Measurements from ENCODE around the gene RAB44.

RAB44 gene

DNA sequence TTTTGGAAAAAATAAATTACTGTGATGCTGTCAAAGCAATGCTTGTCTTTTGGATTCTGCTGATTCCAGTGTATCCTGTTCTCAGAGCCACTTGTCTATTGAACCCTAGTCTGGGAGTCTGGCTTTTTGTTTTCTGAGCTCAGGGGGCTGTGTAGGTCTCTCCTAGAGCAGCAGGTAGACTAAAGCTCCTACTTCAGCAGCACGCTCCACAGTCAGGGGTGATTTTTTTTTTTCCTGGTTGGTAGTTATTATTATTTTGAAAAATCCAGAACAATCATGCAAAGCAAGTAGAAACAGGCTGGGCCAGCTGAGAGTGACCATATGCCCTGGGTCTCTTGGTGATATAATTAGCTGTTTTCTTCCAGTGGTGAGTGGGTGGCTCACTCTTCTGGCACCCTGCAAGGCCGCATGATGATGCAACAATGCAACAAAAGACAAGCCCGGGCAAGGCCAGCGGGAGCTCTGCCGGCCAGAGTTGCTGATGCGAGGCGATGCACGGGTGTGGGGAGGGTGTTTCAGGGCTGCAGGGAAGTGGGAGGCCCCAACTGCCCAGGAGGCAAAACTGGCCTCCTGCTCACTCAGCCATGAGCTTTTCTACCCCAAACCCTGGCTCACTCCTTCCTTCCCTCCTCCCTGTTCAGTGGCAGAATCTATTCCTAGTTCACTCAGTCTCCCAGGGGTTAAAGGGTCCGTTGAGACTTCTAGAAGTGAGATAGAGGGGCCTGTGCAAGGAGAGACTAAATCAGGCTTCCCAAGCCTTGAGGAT, 30.6 kb upstream of the RAB44 start:
- peak; percentile 78 for DNase-seq

- no peak for DNase-seq
Observed at GRCh38 chr6:36668591-36668990, 29.0 kb upstream of the RAB44 start.

DNA sequence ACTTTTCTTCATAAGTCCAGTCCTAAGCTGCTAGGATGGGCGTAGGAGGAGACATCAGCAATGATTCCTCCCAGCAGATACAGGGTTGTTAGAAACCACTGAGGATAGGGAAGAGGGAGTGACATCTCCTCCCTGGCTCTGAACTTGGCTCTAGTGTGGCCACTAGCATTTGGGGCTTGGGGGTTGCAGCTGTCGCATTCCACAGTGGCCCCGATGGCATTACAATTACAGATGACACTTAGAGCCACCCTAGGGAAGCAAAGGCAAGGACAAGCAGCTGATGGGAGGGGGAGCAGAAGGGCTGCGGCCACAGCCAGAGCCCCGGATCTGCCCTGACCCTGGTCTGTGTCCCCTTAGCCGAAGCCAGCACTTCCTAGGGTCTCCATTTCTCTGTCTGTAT, 28.6 kb upstream of the RAB44 start:
- no peak for DNase-seq

DNA sequence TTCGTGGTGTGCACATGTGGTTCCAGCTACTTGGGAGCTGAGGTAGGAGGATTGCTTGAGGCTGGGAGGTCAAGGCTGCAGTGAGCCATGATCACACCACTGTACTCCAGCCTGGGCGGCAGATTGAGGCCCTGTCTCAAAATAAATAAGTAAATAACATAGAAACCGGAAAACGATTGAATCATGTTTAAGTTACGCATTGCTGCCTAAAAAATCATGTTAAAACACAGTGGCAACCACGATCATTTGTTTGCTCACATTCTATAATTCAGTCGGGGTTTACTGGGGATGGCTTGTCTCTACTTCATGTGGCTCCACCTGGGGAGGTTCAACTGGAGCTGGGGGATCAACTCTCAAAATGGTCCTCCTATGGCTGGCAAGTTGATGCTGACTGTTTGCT, 27.4 kb upstream of the RAB44 start:
- no peak for DNase-seq

- DNase-seq: no peak
Observed at GRCh38 chr6:36671687-36672375, 25.8 kb upstream of the RAB44 start.

DNA sequence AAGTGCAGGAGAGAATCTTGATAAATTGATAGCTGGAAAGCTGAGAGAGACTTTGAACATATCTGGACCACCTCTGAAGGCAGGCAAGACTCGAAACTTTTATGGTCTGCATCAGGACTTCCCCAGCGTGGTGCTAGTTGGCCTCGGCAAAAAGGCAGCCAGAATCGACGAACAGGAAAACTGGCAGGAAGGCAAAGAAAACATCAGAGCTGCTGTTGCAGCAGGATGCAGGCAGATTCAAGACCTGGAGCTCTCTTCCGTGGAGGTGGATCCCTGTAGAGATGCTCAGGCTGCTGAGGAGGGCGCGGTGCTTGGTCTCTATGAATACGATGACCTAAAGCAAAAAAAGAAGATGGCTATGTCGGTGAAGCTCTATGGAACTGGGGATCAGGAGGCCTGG, 23.7 kb upstream of the RAB44 start:
- no peak for DNase-seq

DNA sequence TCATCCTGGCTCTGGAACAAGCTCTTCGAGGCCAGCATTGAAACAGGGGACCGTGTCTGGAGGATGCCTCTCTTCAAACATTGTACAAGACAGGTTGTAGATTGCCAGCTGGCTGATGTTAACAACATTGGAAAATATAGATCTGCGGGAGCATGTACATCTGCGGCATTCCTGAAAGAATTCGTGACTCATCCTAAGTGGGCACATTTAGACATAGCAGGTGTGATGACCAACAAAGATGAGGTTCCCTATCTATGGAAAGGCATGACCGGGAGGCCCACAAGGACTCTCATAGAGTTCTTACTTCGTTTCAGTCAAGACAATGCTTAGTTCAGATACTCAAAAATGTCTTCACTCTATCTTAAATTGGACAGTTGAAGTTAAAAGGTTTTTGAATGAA, 22.7 kb upstream of the RAB44 start:
- DNase-seq: no peak

DNA sequence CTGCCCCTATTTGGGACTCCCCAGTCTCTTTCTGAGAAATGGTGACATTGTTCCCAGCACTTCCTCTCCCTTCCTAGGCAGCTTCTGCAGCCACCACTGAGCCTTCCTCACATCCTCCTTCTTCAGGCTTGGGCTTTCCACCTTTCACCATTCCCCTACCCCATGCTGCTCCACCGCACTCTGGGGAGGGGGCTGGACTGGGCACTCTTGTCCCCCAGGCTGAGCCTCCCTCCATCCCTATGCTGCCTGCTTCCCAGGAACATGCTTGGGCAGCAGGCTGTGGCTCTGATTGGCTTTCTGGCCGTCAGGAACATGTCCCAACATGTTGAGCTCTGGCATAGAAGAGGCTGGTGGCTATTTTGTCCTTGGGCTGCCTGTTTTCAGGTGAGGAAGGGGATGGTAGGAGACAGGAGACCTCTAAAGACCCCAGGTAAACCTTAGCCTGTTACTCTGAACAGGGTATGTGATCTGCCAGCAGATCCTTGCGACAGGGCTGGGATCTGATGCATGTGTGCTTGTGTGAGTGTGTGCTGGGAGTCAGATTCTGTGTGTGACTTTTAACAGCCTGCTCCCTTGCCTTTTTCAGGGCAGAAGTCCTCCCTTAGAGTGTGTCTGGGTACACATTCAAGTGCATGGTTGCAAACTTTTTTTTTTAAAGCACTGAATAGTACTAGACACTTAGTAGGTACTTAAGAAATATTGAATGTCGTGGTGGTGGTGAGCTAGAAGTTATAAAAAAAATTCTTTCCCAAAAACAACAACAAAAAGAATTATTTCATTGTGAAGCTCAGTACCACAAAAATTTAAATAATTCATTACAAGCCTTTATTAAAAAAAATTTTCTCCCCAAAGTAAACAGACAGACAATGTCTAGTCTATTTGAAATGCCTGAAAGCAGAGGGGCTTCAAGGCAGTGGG, 21.2 kb upstream of the RAB44 start:
- peak; percentile 50 for DNase-seq

GRCh38 chr6:36677059-36677749, 20.4 kb upstream of the RAB44 start:
- DNase-seq: peak; percentile 31

GRCh38 chr6:36677753-36678487, 19.7 kb upstream of the RAB44 start:
- DNase-seq: no peak

- peak; percentile 89 for DNase-seq
Observed at GRCh38 chr6:36678488-36679042, 19.1 kb upstream of the RAB44 start, which contains the start of gene CDKN1A. TSS of gene CDKN1A (plus strand) at chr6:36678714. CDS start at chr6:36684102, 5,388 bp downstream.

DNA sequence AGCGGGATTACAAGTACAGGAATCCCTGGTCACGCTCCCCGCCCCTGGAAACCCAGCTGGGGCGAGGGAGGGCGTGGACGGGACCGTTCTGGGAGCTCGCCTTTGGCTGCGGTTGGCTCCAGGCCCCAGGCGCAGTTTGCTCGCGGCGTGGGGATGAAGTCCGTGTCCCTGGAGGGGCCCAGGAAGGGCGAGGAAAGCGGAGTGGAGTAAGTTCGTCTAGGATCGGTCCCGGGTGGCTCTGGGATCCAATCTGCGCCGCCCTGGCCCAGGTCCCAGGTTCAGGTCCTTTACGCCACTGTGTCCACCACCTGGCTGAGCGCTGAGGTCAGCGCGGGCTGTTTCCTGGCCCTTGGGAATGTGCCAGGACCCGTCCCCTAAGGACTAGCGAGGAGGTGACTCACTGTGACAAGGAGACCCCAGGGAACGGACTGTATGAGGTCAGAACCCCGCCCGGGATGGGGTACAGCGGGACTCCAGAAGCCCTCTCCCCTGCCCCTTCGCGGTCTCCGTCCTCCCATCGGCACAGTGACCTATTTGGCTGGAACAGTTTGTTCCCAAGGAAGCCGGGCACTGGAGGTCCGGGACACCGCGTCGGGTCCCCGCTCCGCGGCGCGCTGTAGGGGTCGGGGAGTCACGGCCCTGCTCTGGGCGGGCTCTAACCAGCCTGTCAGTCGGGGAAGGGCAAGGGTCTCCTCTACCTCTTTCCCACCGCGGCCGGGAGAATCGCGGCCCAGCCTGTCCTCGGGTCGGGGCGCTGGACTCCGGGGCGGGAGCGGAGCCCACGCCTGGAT, 18.4 kb upstream of the RAB44 start:
- DNase-seq: peak; percentile 44

DNA sequence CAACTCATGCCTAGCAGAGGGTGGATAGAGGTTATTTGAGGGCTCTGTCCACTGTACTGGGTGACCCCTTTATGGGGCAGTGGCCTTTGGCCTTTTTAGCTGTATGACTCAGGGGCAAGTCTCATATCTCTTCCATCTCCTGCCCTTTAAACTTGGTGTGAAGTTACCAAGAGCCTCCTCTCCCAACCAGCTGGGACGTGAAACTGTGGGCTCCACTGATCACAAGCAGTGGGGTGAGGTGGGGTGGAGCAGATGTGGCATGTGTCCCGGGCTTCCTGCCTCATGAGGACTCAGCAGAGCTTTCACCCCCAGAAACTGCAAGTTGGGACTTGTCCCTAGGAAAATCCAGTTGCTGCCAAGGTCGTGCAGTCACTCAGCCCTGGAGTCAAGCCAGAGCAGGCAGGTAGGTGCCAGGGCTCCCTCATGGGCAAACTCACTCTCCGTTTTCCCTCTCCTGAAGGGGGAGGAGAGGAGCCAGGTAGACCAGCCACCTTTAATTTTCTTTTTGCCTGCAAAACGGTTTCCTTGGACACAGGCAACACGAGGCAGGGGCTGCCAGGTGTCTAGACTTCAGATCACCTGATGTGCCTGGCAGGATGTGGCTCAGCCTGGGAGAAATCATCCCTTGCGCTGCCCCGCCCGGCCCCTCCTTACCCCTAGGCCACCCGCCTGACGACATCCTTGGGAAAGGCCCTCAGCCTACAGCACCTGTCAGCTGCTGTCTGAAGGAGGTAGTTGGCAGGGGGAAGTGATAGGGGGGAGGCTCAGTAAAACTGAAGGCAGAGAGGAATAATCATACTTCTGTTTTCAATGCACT, 15.1 kb upstream of the RAB44 start:
- no peak for DNase-seq

GRCh38 chr6:36683145-36683655, 14.4 kb upstream of the RAB44 start:
- DNase-seq: no peak

GRCh38 chr6:36683656-36684446, 13.8 kb upstream of the RAB44 start:
- DNase-seq: no peak

- no peak for DNase-seq
Observed at GRCh38 chr6:36684447-36684812, 13.2 kb upstream of the RAB44 start.

DNA sequence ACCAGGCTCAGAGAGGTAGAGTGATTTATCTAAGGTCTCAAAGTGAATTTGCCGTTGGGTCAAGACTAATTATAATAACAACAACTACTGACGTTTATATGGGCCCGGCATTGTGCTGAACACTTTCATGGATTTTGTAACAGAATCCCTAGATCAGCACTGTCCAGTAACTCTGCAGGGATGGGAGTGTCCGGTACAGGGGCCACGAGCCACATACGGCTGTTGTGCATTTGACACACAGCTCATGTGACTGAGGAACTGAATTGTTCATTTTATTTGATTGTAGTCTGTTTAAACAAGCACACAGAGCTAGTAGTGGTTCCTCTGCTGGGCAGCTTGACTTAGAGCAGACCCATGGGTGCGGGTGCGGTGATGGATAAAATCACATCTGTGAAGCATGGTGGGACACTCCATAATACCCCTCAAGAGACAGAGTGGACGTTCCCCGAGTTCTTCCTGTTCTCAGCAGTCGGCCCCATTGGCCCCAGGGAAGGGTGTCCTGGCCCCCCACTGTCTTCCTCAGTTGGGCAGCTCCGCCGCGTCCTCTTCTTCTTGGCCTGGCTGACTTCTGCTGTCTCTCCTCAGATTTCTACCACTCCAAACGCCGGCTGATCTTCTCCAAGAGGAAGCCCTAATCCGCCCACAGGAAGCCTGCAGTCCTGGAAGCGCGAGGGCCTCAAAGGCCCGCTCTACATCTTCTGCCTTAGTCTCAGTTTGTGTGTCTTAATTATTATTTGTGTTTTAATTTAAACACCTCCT, 12.3 kb upstream of the RAB44 start:
- DNase-seq: no peak

Data from fibroblast of skin of abdomen (primary cell).